GM21447 (cell line): ENCODE results near the gene NCMAP.
"Not testable (repeated sequence)": the region's sequence is repeated elsewhere in the genome, so short reads cannot be mapped to it uniquely, and the experiment has no call there.

ENCODE experiments used
- ATAC-seq: cut with Tn5 transposase; IDR thresholded peaks from one replicate; pipeline ENCODE4 v1.9.1; 2021; ENCODE audit not compliant: unreplicated experiment

Gene NCMAP

DNA sequence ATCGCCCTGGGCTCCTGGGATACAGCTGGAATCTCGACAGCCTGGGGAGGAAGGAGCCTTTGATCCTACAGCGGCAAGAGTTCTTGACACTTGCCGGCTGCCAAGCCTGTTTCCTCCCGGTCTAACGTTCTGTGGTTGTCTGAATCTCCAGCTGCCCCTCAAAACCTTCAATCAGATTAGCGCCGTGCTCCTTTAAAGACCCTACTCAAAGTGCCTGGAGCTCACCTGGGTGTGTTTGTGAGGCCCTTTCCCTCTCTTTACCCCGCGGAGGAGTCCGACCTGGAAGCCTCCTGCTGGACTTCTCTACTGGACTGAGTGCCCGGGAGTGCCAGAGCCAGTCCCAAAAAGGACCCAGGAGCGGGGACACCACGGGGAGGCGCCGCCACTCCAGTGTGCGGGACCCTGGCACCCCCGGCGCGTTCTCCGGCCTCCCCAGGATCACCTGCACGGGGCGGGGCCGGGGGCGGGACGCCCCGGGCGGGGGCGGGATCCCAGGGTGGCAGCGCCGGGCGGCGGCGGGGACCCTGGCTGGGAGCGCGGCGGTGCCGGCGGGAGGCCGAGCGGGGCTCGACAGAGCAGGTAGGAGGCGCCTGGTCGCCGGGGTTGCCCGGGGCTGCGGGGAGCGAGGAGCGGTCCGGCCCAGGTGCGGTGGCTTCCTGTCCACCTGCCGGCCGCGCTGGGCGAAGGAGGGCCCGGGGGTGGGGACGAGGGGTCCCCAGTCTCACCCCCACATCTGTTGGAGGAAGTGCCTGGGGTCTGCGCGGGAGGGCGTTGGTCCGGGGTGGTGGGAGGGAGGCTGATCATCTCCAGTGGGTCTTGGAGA lies at the start of gene NCMAP:
Gene NCMAP, plus strand, starts transcription at position 497 of the 823 bp plus-strand sequence. CDS start 39,344 bp downstream, outside the sequence.
- no peak for ATAC-seq

DNA sequence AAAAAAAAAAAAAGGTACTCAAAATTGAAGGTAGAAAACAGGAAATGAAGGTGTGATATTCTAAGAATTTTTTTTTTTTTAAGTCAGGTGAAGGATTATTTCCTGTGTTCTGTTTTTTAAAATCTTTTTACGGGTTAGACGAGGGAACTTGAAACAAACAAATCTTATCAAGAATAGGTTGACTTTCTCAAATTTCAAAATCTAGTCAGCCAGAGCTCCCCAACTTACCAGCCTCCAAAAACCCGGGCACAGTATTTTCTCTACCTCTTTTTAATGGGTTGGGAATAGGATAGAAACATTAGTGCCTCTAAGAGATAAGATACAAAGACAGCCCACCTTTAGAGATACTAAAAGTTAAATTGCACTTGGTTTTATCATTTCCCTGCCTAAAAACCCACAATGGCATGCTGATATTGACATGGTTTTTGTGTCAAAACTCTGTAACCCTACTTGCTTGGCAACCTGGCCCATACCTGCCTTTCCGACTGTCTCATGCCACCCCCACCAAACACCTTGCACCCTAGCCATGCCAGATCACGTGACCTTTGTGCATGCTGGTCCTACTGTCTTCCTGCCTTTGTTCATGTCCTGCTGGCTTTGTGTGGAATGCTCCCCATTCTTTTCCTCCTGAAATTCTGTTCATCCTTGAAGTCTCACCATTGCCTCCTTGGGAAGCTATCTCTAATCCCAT lies 49.1 kb upstream of the NCMAP start:
- no peak for ATAC-seq

GRCh38 chr1:24507405-24507804 lies 48.5 kb upstream of the NCMAP start:
- no peak for ATAC-seq

DNA sequence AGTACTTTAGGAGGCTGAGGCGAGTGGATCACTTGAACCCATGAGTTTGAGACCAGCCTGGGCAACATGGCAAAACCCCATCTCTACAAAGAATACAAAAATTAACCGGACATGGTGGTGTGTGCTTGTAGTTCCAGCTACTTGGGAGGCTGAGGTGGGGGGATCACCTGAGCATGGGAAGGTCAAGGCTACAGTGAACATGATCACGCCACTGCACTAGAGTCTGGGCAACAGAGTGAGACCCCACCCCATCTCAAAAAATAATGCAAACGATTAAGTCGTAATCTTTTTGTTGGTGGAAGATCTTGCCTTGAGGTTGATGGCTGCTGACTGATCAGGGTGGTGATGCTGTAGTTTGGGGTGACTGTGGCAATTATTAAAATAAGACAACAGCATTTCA lies 47.0 kb upstream of the NCMAP start:
- ATAC-seq: no peak

DNA sequence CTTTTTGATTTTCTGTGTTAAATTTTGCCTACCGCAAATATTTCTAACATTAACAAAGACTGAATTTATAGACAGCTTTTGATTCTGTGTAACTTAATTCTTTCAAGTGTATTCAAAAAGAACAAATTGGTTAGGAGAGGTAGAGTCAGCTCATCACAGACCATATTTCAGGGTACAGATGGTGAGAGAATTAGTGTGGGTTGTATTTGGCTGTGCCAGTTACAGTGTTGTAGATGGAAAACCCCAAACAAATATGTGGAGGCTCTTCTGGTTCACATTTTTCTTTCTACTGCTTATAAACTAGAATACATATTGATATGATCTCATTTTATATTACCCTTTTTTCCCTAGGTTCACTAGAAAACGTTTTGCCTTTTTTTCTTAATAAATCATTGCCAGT lies 42.2 kb upstream of the NCMAP start:
- no peak for ATAC-seq

DNA sequence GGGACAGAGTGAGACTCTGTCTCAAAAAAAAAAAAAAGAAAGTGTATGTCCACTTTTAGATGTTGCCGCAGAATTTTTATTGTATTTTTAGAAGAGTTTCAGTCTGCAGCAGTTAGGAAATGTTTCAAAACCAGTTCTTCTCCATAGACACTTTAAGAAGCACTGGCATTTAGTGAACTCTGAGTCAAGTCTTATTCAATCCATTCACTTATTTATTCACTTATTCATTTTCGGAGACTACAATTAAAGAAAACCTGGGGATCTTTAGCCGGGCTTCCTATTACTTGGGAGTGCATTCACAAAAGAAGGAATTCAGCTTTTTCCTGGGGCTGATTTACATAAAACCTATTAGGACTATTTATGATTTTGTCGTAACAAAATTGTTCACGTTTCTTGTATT lies 40.9 kb upstream of the NCMAP start:
- ATAC-seq: no peak

- ATAC-seq: not testable (repeated sequence)
Measured at GRCh38 chr1:24515671-24516209, 40.1 kb upstream of the NCMAP start.

- ATAC-seq: no peak
Measured at GRCh38 chr1:24516506-24516905, 39.4 kb upstream of the NCMAP start.

DNA sequence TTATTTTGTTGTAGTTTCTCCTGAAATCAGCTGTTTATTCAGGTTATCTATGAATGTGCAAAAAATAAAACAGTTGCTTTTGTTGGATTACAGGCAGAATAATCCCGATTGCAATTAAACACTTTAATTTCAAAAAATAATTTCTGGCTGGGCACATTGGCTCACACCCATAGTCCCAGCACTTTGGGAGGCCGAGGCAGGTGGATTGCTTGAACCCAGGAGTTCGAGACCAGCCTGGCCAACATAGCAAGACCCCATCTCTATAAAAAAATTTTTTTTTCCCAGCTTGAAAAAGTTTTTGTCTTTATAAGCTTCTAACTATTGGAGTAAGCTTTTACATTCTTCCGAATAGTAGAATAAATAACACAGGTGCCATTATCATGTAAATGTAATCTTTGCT lies 38.0 kb upstream of the NCMAP start:
- no peak for ATAC-seq

DNA sequence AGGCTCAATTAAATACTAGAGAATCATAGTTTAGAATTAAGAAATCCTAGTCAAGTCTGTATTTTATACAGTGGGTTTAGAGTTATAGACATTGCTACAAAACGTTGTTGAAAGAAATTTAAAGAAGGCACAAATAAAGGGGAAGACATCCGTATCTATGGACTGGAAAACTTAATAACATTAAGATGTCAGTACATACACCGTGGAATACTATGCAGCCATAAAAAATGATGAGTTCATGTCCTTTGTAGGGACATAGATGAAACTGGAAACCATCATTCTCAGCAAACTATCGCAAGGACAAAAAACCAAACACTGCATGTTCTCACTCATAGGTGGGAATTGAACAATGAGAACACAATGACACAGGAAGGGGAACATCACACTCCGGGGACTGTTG lies 35.6 kb upstream of the NCMAP start:
- ATAC-seq: not testable (repeated sequence)

DNA sequence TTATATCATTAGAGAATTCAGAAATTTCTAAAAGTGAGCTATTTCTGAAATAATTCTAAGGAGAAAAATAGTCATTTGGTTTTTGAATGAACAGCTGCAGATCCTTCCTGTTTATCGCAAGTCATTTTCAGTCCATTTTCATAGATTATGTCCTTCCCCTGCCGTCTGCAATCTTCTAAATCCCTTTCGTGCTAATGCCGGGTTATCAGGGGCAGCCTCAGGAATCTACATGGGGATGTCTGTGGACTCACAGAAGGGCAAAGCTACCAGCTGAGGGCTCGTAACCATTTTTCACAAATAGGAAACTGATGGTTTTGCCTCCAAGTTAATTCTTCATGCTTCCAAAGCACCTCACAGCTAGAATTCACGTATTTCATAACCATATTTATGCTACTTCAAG lies 30.3 kb upstream of the NCMAP start:
- ATAC-seq: no peak

DNA sequence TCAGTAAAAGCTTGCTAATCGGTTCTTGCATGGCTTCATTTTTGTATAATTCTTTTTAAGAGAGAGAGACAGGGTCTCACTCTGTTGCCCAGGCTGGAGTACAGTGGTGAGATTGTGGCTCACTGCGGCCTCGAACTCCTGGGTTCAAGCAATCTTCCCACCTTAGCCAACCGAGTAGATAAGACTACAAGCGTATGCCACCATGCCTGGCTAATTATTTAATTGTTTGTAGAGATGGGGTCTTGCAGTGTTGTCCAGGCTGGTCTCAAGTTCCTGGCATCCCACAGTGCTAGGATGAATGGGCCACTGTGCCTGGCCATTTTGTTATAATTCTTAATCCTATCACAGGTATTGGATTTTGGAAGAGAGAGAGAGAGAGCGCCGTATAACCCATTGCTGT lies 29.8 kb upstream of the NCMAP start:
- no peak for ATAC-seq

- ATAC-seq: no peak
Measured at GRCh38 chr1:24526940-24527542, 28.8 kb upstream of the NCMAP start.

- no peak for ATAC-seq
Measured at GRCh38 chr1:24528744-24529143, 27.1 kb upstream of the NCMAP start.

DNA sequence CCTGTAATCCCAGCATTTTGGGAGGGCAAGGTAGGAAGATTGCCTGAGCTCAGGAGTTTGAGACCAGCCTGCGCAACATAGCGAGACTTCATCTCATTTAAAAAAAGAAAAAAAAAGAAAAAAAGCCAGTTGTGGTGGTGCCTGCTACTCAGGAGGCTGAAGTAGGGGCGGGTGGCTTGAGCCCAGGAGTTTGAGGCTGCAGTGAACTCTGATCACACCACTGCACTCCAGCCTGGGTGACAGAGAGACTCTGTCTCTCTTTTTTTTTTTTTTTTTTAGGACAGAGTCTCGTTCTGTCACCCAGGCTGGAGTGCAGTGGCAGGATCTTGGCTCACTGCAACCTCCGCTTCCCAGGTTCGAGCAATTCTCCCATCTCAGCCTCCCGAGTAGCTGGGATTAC lies 26.6 kb upstream of the NCMAP start:
- not testable (repeated sequence) for ATAC-seq

DNA sequence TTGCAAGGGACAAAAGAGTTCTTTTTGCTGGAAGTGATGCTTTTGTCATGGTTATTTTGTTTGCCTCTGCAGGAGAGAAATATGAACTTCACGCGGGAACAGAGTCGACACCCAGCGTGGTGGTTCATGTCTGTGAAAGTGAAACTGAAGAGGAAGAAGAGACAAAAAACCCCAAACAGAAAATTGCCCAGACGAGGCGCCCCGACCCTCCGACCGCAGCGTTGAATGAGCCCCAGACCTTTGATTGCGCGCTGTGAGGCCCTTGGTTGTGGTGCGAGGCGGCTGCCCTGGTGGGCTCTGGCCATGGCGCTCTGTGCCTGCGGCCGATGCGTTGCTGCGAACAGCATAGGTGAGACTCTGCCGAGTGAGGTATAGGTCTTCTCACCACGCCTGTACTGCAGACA lies 20.9 kb upstream of the NCMAP start:
- ATAC-seq: no peak

GRCh38 chr1:24535778-24536177 lies 20.1 kb upstream of the NCMAP start:
- ATAC-seq: no peak

DNA sequence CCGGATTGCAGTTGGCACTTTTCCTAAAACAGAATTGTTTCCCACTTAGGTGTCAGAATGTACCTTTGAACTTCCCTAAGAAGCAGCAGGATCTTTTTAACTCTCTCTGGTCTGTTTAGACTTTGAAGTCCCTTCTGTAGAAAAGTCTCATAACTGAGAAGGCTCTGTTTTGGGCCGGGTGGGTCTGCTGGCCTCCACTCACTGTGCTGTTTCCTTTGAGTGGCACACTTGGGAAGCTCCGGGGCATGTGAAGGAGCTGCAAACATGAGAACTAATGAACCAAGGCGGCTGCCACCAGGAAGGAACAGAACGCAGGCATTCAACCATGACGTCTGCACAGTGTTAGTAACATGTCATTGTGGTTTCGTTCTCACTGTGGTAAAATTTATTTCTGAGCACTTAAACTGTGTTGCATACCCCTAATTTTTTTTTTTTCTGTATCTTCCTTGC lies 19.5 kb upstream of the NCMAP start:
- ATAC-seq: peak; percentile 70

DNA sequence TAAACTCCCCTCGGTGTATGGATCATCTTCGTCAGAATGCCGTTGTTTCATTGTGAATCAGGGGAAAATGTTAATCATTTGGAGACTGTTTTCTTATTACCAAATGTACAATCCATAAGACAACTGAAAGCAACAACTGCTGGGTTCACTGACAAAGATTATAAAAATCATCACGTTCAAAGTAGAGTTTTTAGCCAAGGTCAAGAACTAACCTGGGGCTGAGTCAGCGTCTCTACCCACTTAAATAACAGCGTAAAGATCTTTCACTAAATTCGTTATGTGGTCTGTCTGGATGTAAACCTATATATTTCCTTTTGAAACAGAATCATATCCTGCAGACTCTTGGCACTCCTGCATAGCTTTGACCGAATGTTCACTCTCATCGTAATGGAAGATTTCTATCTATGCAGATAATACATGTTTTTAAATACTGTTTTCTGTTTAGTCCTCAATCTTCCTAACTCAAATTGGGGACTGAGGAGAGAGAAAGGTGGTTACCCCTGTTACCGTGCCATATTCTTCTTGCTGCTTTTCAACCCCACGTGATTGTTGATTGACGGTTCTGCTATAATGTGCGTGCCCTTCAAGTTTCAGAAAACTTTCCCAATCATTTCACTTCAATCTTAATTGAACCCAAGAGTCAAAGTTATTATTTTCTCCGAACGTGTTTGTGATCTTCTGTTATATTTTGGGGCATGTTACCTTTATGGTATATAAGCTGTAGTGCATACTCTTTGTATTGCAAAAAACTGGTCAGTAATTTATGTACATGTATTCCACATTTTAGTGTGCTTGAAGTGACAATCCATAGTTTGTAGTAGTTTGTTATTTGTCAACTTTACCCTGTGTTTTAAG lies 15.6 kb upstream of the NCMAP start:
- no peak for ATAC-seq

GRCh38 chr1:24540906-24541710 lies 14.8 kb upstream of the NCMAP start:
- ATAC-seq: no peak
